Measurements from ENCODE around the gene RTP1.

Gene RTP1

DNA sequence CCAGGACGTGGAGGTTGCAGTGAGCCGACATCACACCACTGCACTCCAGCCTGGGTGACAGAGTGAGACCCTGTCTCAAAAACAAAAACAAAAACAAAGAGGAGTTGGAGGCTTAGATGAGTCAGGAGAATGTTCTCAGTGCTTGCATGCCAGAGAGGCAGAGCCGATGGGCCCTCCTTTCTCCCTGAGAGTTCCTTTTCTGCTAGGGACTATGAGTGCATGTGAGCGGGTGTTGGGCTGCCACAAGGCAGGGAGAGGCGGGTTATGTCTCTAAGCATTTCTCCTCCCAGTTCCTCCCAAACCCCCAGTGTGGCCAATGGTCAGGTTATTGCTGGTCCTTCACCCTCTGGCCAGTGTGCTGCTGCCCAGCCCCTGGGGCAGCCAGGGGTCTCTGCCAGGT lies 45.1 kb downstream of the RTP1 start:
- DNase-seq (ENCODE audit: extremely low read depth, low read depth): no peak
- TF ChIP-seq, protein P1, sequence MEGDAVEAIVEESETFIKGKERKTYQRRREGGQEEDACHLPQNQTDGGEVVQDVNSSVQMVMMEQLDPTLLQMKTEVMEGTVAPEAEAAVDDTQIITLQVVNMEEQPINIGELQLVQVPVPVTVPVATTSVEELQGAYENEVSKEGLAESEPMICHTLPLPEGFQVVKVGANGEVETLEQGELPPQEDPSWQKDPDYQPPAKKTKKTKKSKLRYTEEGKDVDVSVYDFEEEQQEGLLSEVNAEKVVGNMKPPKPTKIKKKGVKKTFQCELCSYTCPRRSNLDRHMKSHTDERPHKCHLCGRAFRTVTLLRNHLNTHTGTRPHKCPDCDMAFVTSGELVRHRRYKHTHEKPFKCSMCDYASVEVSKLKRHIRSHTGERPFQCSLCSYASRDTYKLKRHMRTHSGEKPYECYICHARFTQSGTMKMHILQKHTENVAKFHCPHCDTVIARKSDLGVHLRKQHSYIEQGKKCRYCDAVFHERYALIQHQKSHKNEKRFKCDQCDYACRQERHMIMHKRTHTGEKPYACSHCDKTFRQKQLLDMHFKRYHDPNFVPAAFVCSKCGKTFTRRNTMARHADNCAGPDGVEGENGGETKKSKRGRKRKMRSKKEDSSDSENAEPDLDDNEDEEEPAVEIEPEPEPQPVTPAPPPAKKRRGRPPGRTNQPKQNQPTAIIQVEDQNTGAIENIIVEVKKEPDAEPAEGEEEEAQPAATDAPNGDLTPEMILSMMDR (IDR thresholded peaks at IDR 0.05; ENCODE audit: low read depth, low read length): no peak

DNA sequence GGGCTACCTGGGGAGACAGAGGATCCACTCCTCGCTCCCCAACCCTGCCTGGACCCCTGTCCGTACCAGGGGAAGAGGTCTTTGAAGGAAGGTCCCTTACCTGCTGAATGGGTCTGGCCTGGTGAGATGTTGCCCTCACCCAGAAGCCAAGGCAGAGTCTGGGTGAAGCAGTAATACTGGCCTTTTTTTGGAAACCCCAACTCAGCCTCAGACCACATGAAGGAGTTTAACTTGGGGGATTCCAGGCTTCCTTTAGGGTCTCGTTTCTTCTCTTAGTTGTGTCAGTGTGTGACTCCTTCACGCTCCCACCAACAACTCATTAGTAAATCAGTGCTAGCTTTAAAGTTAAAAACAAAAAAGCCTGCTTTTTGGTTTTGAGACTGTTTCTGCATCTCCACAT lies 45.6 kb downstream of the RTP1 start:
- DNase-seq (ENCODE audit: extremely low read depth, low read depth): no peak
- TF ChIP-seq, protein P1 (IDR thresholded peaks at IDR 0.05; ENCODE audit: low read depth, low read length): no peak

DNA sequence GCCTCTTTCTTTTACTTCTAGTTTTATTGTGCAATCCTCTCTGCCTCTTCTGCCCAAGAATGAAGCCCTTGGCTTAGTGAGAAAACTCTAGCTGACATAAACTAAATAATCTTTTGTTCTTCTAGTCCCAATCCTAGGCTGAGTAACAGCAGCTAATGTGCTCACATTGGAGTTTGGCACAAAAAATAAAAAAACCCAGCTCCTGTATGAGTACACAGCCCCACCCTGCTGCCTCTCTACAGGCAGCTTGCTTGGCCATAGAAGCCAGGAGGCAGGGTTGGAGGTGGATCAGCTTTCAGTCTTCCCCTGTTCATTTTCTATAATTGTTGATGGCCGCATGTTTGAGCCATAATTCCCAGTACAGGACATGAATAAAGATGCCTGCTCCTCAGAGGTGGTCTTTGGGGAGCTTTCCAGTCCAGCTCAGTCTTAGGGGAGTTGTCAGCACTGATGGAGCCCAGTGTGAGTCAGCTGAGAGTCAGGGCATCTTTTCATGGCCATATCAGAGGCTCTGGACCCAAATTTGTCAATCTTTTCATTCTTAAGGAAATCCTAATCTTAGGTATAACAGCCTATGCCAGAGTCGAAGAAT lies 46.7 kb downstream of the RTP1 start:
- DNase-seq (ENCODE audit: extremely low read depth, low read depth): peak; percentile 41
- TF ChIP-seq, protein P1 (IDR thresholded peaks at IDR 0.05; ENCODE audit: low read depth, low read length): no peak

DNA sequence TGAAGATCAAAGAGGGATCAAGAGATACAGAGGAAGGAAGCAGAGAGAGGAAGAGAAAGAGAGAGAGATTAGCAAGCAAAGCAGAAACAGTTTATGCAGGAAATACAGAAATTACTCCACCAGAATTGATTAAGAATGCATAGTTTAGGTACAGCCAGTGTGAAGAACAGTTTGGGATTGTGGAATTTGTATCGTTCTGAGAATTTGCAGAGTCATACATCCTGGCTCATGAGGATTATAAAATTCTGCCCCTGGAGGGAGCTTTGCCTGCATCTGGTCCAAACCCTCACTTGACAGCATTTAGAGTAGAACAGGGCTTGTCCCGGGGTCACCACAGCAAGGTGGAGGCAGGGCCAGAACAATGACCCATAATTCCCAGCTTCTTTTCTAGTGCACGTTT lies 50.1 kb downstream of the RTP1 start:
- no peak for DNase-seq (ENCODE audit: extremely low read depth, low read depth)
- TF ChIP-seq, protein P1 (IDR thresholded peaks at IDR 0.05; ENCODE audit: low read depth, low read length): no peak

All from AG09319 (cell line).